ENCODE measurements around the gene ATG9B.

Gene ATG9B

DNA sequence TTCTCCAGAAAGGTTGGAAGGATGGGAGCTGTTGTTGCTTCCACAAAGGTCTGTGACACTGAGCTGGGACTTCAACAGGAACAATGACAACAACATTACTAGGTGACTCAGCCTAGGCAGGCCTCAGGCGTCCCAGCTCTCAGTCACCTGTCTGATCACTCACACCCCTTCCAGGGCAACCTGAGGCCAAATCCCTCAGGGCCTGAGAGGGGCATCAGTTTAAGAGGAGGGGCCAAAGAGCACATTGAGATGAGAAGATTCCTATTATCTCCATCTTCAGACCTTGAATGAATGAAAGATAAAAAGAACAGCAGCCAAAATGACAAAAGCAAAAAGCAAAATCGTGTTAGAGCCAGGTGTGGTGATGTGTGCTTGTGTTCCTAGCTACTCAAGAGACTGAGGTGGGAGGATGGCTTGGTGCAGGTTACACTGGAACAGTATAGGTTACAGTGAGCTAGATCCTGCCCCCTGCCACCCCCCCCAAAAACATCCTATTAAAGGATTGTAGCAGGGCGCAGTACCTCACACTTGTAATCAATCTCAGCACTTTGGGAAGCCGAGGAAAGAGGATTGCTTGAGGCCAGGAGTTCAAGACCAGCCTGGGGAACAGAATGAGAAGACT is at the start of gene ATG9B:
Gene ATG9B (minus strand): TSS at position 60 of the 622 bp plus-strand sequence. CDS start 71 bp downstream, outside the sequence.
- Histone ChIP-seq H3K4me2 (no peak within 1 kb of the TSS), H3K27ac (no peak within 1 kb of the TSS), H3K27me3 (ENCODE audit: insufficient read depth, low read depth) (peaks cover 40% of the 10 kb centered on the region), H2AFZ (ENCODE audit: low read depth) (no peak within 1 kb of the TSS), H3K79me2 (ENCODE audit: insufficient read depth, low read depth) (0 out of 2 replicates have a peak, but pooled peaks cover 2% of the 10 kb centered on the region), H3K9ac (no peak within 1 kb of the TSS), H3K4me1 (ENCODE audit: low read depth, poor library complexity, severe bottlenecking) (peaks cover 15% of the 10 kb centered on the region), H4K20me1 (ENCODE audit: insufficient read depth) (no peaks in the 10 kb centered on the region), H3K4me3 (IDR thresholded peaks at IDR 0.05; ENCODE audit: insufficient read depth, low read depth, low read length) (no peak within 1 kb of the TSS), H3K36me3 (ENCODE audit: insufficient read depth) (no peaks in the 10 kb centered on the region)
- no peak for TF ChIP-seq CTCF (conservative IDR thresholded peaks at IDR 0.05; ENCODE audit: low read depth, low read length)

DNA sequence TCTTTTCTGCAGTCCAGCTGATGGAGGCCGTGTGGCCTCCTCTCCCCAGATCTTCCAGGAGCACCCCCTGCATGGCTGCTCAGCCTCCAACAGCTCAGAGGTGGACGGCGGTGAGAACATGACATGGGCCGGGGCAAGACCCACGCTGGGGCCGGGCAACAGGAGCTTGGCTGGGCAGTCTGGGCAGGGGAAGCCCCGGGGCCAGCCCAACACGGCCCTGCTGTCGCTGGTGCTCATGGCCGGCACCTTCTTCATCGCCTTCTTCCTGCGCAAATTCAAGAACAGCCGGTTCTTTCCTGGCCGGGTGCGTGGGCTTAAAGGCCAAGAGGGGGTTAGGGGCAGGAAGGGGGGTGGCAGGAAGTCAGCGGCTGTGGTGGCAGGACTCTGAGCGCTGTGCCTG is 49.7 kb upstream of the ATG9B start:
- peaks cover 2% of the 10 kb centered on the region; the same call in 1 of the 2 replicates for H3K79me2 ChIP-seq (ENCODE audit: insufficient read depth, low read depth)
- H3K36me3 ChIP-seq (ENCODE audit: insufficient read depth) = peaks cover 8% of the 10 kb centered on the region; the same call in 1 of the 2 replicates
- H3K27ac ChIP-seq = no peak overlapping the region
- no peak overlapping the region for H3K9ac ChIP-seq
- TF ChIP-seq CTCF (conservative IDR thresholded peaks at IDR 0.05; ENCODE audit: low read depth, low read length) = no peak
- peaks cover 3% of the 10 kb centered on the region for H3K4me1 ChIP-seq (ENCODE audit: low read depth, poor library complexity, severe bottlenecking)
- H2AFZ ChIP-seq (ENCODE audit: low read depth) = no peak overlapping the region
- no peaks in the 10 kb centered on the region for H3K27me3 ChIP-seq (ENCODE audit: insufficient read depth, low read depth)
- no peaks in the 10 kb centered on the region for H4K20me1 ChIP-seq (ENCODE audit: insufficient read depth)
- no peak overlapping the region for H3K4me3 ChIP-seq (IDR thresholded peaks at IDR 0.05; ENCODE audit: insufficient read depth, low read depth, low read length)
- H3K4me2 ChIP-seq = no peak overlapping the region

DNA sequence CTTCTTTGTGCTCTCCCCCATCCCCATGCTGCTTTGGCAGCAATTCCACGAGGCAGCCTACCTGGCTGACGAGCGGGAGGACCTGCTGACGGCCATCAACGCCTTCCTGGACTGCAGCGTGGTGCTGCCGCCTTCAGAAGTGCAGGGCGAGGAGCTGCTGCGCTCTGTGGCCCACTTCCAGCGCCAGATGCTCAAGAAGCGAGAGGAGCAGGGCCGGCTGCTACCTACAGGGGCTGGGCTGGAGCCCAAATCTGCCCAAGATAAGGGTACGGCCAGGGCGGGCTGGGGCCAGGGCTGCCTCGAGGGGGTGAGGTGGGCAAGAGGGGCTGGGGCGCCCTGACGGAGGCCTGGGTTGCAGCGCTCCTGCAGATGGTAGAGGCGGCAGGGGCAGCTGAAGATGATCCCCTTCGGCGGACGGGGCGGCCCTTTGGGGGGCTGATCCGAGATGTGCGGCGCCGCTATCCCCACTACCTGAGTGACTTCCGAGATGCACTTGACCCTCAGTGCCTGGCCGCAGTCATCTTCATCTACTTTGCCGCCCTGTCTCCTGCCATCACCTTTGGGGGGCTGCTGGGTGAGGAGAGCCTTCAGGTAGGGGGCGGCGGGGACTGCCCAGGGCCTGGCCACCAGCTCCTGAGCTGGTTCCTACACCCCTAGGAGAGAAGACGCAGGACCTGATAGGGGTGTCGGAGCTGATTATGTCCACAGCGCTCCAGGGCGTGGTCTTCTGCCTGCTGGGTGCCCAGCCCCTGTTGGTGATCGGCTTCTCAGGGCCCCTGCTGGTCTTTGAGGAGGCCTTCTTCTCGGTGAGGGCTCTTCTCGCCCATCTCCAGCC is 47.0 kb upstream of the ATG9B start:
- Histone ChIP-seq H3K27me3 (ENCODE audit: insufficient read depth, low read depth) (no peaks in the 10 kb centered on the region), H3K79me2 (ENCODE audit: insufficient read depth, low read depth) (no peaks in the 10 kb centered on the region), H2AFZ (ENCODE audit: low read depth) (no peak overlapping the region), H4K20me1 (ENCODE audit: insufficient read depth) (no peaks in the 10 kb centered on the region), H3K9ac (no peak overlapping the region), H3K4me2 (no peak overlapping the region), H3K4me3 (IDR thresholded peaks at IDR 0.05; ENCODE audit: insufficient read depth, low read depth, low read length) (no peak overlapping the region), H3K36me3 (ENCODE audit: insufficient read depth) (peaks cover 8% of the 10 kb centered on the region; the same call in 1 of the 2 replicates), H3K27ac (no peak overlapping the region), H3K4me1 (ENCODE audit: low read depth, poor library complexity, severe bottlenecking) (no peaks in the 10 kb centered on the region)
- TF ChIP-seq CTCF (conservative IDR thresholded peaks at IDR 0.05; ENCODE audit: low read depth, low read length) = no peak

DNA sequence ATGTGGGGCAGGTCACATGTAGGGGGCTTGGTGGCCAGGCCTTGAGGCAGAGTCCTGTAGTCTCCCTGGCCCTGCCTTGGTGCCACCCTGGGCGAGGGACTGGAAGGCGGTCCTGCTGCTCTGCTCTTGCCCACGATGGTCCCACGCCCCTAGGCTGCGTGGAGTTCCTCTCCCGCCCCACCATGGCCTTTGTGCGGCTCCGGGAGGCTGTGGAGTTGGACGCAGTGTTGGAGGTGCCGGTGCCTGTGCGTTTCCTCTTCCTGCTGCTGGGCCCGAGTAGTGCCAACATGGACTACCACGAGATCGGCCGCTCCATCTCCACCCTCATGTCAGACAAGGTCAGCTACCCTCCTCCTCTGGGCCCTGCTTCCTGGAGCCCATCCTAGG is 46.3 kb upstream of the ATG9B start:
- no peak overlapping the region for H3K4me3 ChIP-seq (IDR thresholded peaks at IDR 0.05; ENCODE audit: insufficient read depth, low read depth, low read length)
- no peak overlapping the region for H2AFZ ChIP-seq (ENCODE audit: low read depth)
- peaks cover 8% of the 10 kb centered on the region; the same call in 1 of the 2 replicates for H3K36me3 ChIP-seq (ENCODE audit: insufficient read depth)
- H3K9ac ChIP-seq = no peak overlapping the region
- TF ChIP-seq CTCF (conservative IDR thresholded peaks at IDR 0.05; ENCODE audit: low read depth, low read length) = no peak
- no peak overlapping the region for H3K4me2 ChIP-seq
- H4K20me1 ChIP-seq (ENCODE audit: insufficient read depth) = no peaks in the 10 kb centered on the region
- H3K4me1 ChIP-seq (ENCODE audit: low read depth, poor library complexity, severe bottlenecking) = no peaks in the 10 kb centered on the region
- H3K27ac ChIP-seq = no peak overlapping the region
- no peaks in the 10 kb centered on the region for H3K27me3 ChIP-seq (ENCODE audit: insufficient read depth, low read depth)
- no peaks in the 10 kb centered on the region for H3K79me2 ChIP-seq (ENCODE audit: insufficient read depth, low read depth)

Data from KMS-11 (cell line).